Mesenchymal stem cell (in vitro differentiated cells and primary cell): ENCODE measurements around the gene LDB2.

Source experiments
- DNase-seq: peaks from one replicate; pipeline ENCODE4 v3.0.0-alpha.2; 2013
- H2AFZ ChIP-seq: one replicate; pipeline ENCODE4 v1.6.1; 2013; ENCODE audit warnings: low read depth, mild to moderate bottlenecking, control low read depth, inconsistent platforms, low read length, moderate library complexity
- H2AK5ac ChIP-seq: 2 replicates; pipeline ENCODE4 v1.6.1; 2013; ENCODE audit warnings: low read length, moderate library complexity, mild to moderate bottlenecking, inconsistent platforms; ENCODE audit not compliant: severe bottlenecking
- H2BK120ac ChIP-seq: one replicate; pipeline ENCODE4 v1.6.1; 2013; ENCODE audit warnings: low read depth, mild to moderate bottlenecking, inconsistent platforms, low read length, moderate library complexity
- H2BK12ac ChIP-seq, 2 experiments: one replicate each; pipeline ENCODE4 v1.6.1; 2013; ENCODE audit warnings: inconsistent platforms in 2 of 2, low read length in 2 of 2, mild to moderate bottlenecking in 2 of 2, moderate library complexity in 2 of 2, control low read depth in 1 of 2
- H2BK15ac ChIP-seq: one replicate; pipeline ENCODE4 v1.6.1; 2013; ENCODE audit warnings: mild to moderate bottlenecking, low read depth, inconsistent platforms; ENCODE audit not compliant: poor library complexity, severe bottlenecking
- H2BK5ac ChIP-seq: 2 replicates; pipeline ENCODE4 v1.6.1; 2013; ENCODE audit warnings: low read depth, mild to moderate bottlenecking, low read length, control low read depth, inconsistent platforms; ENCODE audit not compliant: poor library complexity, severe bottlenecking
- H3K14ac ChIP-seq, 2 experiments: one replicate each; pipeline ENCODE4 v1.6.1; 2013; ENCODE audit warnings: inconsistent platforms in 2 of 2, low read length in 2 of 2, control low read depth in 1 of 2, mild to moderate bottlenecking in 1 of 2, moderate library complexity in 1 of 2
- H3K18ac ChIP-seq, 2 experiments: one replicate each; pipeline ENCODE4 v1.6.1; 2013; ENCODE audit warnings: inconsistent platforms in 2 of 2, low read length in 2 of 2, control low read depth in 1 of 2, low read depth in 1 of 2, mild to moderate bottlenecking in 1 of 2
- H3K23ac ChIP-seq, 2 experiments: one replicate each; pipeline ENCODE4 v1.6.1; 2013; ENCODE audit warnings: inconsistent platforms in 2 of 2, low read length in 2 of 2, mild to moderate bottlenecking in 2 of 2, moderate library complexity in 2 of 2, control low read depth in 1 of 2
- H3K27ac ChIP-seq: 2 replicates; pipeline ENCODE4 v1.5.1; 2013; ENCODE audit warnings: mild to moderate bottlenecking, moderate library complexity, low read length, control low read depth, inconsistent platforms; ENCODE audit not compliant: poor library complexity, severe bottlenecking
- H3K27me3 ChIP-seq, 2 experiments: 2 replicates each; pipeline versions ENCODE4 v1.6.1 to v1.7.0; 2013; ENCODE audit warnings: low read length in 2 of 2, mild to moderate bottlenecking in 2 of 2, moderate library complexity in 2 of 2, control low read depth in 1 of 2, inconsistent platforms in 1 of 2; ENCODE audit not compliant: control insufficient read depth in 1 of 2, insufficient read depth in 1 of 2
- H3K36me3 ChIP-seq, 2 experiments: 2 replicates each; pipeline versions ENCODE4 v1.6.1 to v1.7.0; 2013; ENCODE audit warnings: low read length in 2 of 2, control low read depth in 1 of 2, inconsistent platforms in 1 of 2, low read depth in 1 of 2, mild to moderate bottlenecking in 1 of 2; ENCODE audit not compliant: insufficient read depth in 2 of 2, control insufficient read depth in 1 of 2
- H3K4ac ChIP-seq, 2 experiments: one replicate each; pipeline ENCODE4 v1.6.1; 2013; ENCODE audit warnings: inconsistent platforms in 2 of 2, low read length in 2 of 2, mild to moderate bottlenecking in 2 of 2, moderate library complexity in 2 of 2, control low read depth in 1 of 2, low read depth in 1 of 2
- H3K4me1 ChIP-seq: 2 replicates; pipeline ENCODE4 v1.6.1; 2013; ENCODE audit warnings: low read depth, low read length, control low read depth; ENCODE audit not compliant: control insufficient read depth, insufficient read depth
- H3K4me2 ChIP-seq: 2 replicates; pipeline ENCODE4 v1.6.1; 2013; ENCODE audit warnings: low read length, mild to moderate bottlenecking, inconsistent platforms; ENCODE audit not compliant: poor library complexity, severe bottlenecking
- H3K4me3 ChIP-seq, 2 experiments: 2 replicates each; pipeline versions ENCODE4 v1.5.1 to v1.7.0; 2013; ENCODE audit warnings: low read length in 2 of 2, mild to moderate bottlenecking in 2 of 2, control low read depth in 1 of 2, low read depth in 1 of 2; ENCODE audit not compliant: insufficient read depth in 1 of 2
- H3K79me1 ChIP-seq: replicated peaks from 2 replicates; pipeline ENCODE4 v1.6.1; 2013; ENCODE audit warnings: mild to moderate bottlenecking, control low read depth, low read length, inconsistent platforms; ENCODE audit not compliant: poor library complexity, severe bottlenecking
- H3K9ac ChIP-seq: 2 replicates; pipeline ENCODE4 v1.7.0; 2013; ENCODE audit warnings: mild to moderate bottlenecking, low read length, moderate library complexity
- H3K9me3 ChIP-seq: 2 replicates; pipeline ENCODE4 v1.7.0; 2013; ENCODE audit warnings: mild to moderate bottlenecking, low read length; ENCODE audit not compliant: control insufficient read depth
- H4K8ac ChIP-seq: one replicate; pipeline ENCODE4 v1.6.1; 2013; ENCODE audit warnings: inconsistent platforms, mild to moderate bottlenecking, low read length, moderate library complexity
- H4K91ac ChIP-seq: one replicate; pipeline ENCODE4 v1.6.1; 2013; ENCODE audit warnings: mild to moderate bottlenecking, low read length, inconsistent platforms
- WGBS: methylation state at CpG from one replicate; pipeline ENCODE4 v1.1.7; 2013; ENCODE audit warnings: mixed read lengths; 5-methylcytosine and 5-hydroxymethylcytosine counted together

LDB2 gene

GRCh38 chr4:16884673-16885460 is 13.6 kb downstream of the LDB2 start:
- Histone ChIP-seq H3K36me3 (peaks cover 0 to 79% of the 10 kb centered on the region in 2 experiments), H2AK5ac (no peak overlapping the region), H4K91ac (no peak overlapping the region), H2BK12ac (no peak overlapping the region), H3K18ac (no peak overlapping the region), H2BK15ac (no peak overlapping the region), H3K79me1 (no peaks in the 10 kb centered on the region), H3K9ac (no peak overlapping the region), H3K4me2 (no peak overlapping the region), H3K23ac (no peak overlapping the region), H3K4me1 (no peaks in the 10 kb centered on the region), H3K9me3 (no peaks in the 10 kb centered on the region), H3K4ac (no peak overlapping the region), H3K14ac (no peak overlapping the region), H3K27me3 (no peaks in the 10 kb centered on the region), H4K8ac (no peak overlapping the region), H2AFZ (no peak overlapping the region), H2BK120ac (no peak overlapping the region), H2BK5ac (no peak overlapping the region), H3K27ac (no peak overlapping the region), H3K4me3 (no peak overlapping the region)
- WGBS, result 84% methylated on average over 5 of the region's 8 CpGs
- no peak for DNase-seq

DNA sequence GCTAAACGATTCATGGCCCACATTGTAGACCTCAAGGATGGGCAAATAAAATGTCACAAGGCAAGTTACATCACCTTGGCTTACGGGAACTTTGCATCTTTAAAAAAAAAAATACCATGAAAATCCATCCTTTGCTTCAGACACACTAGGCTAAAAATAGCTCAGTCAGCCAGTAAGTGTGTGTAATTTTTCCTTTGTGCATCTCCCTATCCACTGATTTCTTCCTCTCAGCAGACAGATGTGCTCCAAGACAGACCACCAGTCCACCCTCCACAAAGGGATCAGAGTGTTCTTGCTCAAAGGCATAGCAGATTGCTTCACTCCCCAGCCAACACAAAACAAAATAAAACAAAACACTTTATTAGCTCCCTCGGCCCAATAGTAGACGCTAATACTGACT is 14.6 kb downstream of the LDB2 start:
- H4K8ac ChIP-seq, result peak overlapping the region; percentile 69
- H2AFZ ChIP-seq, result no peak overlapping the region
- H2BK15ac ChIP-seq, result no peak overlapping the region
- H2AK5ac ChIP-seq, result no peak overlapping the region
- H3K27ac ChIP-seq, result no peak overlapping the region
- no peak overlapping the region for H2BK120ac ChIP-seq
- H3K18ac ChIP-seq, result peak overlapping the region in 1 of 2 experiments; percentile 21
- H2BK12ac ChIP-seq, result no peak overlapping the region
- H3K4me1 ChIP-seq, result no peaks in the 10 kb centered on the region
- no peak overlapping the region for H3K4ac ChIP-seq
- H3K23ac ChIP-seq, result no peak overlapping the region
- H3K36me3 ChIP-seq, result peaks cover 0 to 81% of the 10 kb centered on the region in 2 experiments
- no peak overlapping the region for H3K9ac ChIP-seq
- no peaks in the 10 kb centered on the region for H3K79me1 ChIP-seq
- no peak overlapping the region for H2BK5ac ChIP-seq
- no peak overlapping the region for H3K14ac ChIP-seq
- no peak overlapping the region for H3K4me3 ChIP-seq
- peak; percentile 34 for DNase-seq
- H3K9me3 ChIP-seq, result no peaks in the 10 kb centered on the region
- H3K4me2 ChIP-seq, result no peak overlapping the region
- H4K91ac ChIP-seq, result no peak overlapping the region
- H3K27me3 ChIP-seq, result no peaks in the 10 kb centered on the region
- WGBS, result 99% methylated on average over 4 of the region's 4 CpGs

GRCh38 chr4:16881151-16881884 is 17.1 kb downstream of the LDB2 start:
- Histone ChIP-seq H3K27me3 (no peaks in the 10 kb centered on the region), H3K4me2 (no peak overlapping the region), H4K8ac (no peak overlapping the region), H4K91ac (no peak overlapping the region), H3K14ac (no peak overlapping the region), H3K4me1 (no peaks in the 10 kb centered on the region), H3K4me3 (no peak overlapping the region), H3K9ac (no peak overlapping the region), H2BK120ac (no peak overlapping the region), H2BK15ac (no peak overlapping the region), H3K36me3 (peaks cover 0 to 68% of the 10 kb centered on the region in 2 experiments), H3K27ac (no peak overlapping the region), H2BK5ac (no peak overlapping the region), H3K79me1 (no peaks in the 10 kb centered on the region), H2AFZ (no peak overlapping the region), H2BK12ac (no peak overlapping the region), H3K9me3 (no peaks in the 10 kb centered on the region), H2AK5ac (no peak overlapping the region), H3K23ac (no peak overlapping the region), H3K4ac (no peak overlapping the region), H3K18ac (no peak overlapping the region)
- no peak for DNase-seq
- WGBS, result 94% methylated on average over 5 of the region's 7 CpGs

- H3K4me1 ChIP-seq, result no peaks in the 10 kb centered on the region
- H2BK15ac ChIP-seq, result no peak overlapping the region
- no peak overlapping the region for H3K23ac ChIP-seq
- H3K79me1 ChIP-seq, result no peaks in the 10 kb centered on the region
- no peak overlapping the region for H3K14ac ChIP-seq
- 10% methylated on average over 2 of the region's 5 CpGs for whole genome bisulfite sequencing
- H2AFZ ChIP-seq, result no peak overlapping the region
- no peaks in the 10 kb centered on the region for H3K27me3 ChIP-seq
- H3K4me3 ChIP-seq, result no peak overlapping the region
- H4K91ac ChIP-seq, result no peak overlapping the region
- no peaks in the 10 kb centered on the region for H3K9me3 ChIP-seq
- no peak overlapping the region for H3K27ac ChIP-seq
- peak; percentile 84 for DNase-seq
- H4K8ac ChIP-seq, result no peak overlapping the region
- no peak overlapping the region for H2BK12ac ChIP-seq
- H2AK5ac ChIP-seq, result no peak overlapping the region
- no peak overlapping the region for H2BK120ac ChIP-seq
- H3K9ac ChIP-seq, result peak overlapping the region; percentile 72
- no peak overlapping the region for H3K4ac ChIP-seq
- H3K4me2 ChIP-seq, result no peak overlapping the region
- H3K18ac ChIP-seq, result no peak overlapping the region
- no peak overlapping the region for H2BK5ac ChIP-seq
- H3K36me3 ChIP-seq, result peaks cover 0 to 27% of the 10 kb centered on the region in 2 experiments
Observed at GRCh38 chr4:16875487-16875886, 23.0 kb downstream of the LDB2 start.
